NOMO-1 treated with dmso at 0.1 percent for 144 hours (cell line): ENCODE results near the gene SORD.
"Not testable (repeated sequence)": the region's sequence is repeated elsewhere in the genome, so short reads cannot be mapped to it uniquely, and the experiment has no call there.

Experiments used
- DNase-seq: peaks from one replicate; lab custom pipeline; 2025; ENCODE audit not compliant: unreplicated experiment; lab: John Stamatoyannopoulos, UW

The SORD gene

GRCh38 chr15:45058690-45059675 is 36.0 kb downstream of the SORD start:
- not testable (repeated sequence) for DNase-seq

- DNase-seq, result not testable (repeated sequence)
Observed at GRCh38 chr15:45062301-45062700, 39.3 kb downstream of the SORD start.

GRCh38 chr15:45064386-45064785 is 41.4 kb downstream of the SORD start:
- DNase-seq, result no peak

GRCh38 chr15:45069942-45070360 is 47.0 kb downstream of the SORD start:
- not testable (repeated sequence) for DNase-seq

GRCh38 chr15:45073602-45074001 is 50.6 kb downstream of the SORD start:
- DNase-seq, result not testable (repeated sequence)

- DNase-seq, result not testable (repeated sequence)
Observed at GRCh38 chr15:45075440-45076320, 52.7 kb downstream of the SORD start.

GRCh38 chr15:45077391-45077790 is 54.4 kb downstream of the SORD start:
- DNase-seq, result not testable (repeated sequence)

GRCh38 chr15:45079201-45079600 is 56.2 kb downstream of the SORD start:
- not testable (repeated sequence) for DNase-seq

- not testable (repeated sequence) for DNase-seq
Observed at GRCh38 chr15:45079628-45080246, 56.7 kb downstream of the SORD start.

GRCh38 chr15:45080593-45080992 is 57.6 kb downstream of the SORD start:
- not testable (repeated sequence) for DNase-seq

GRCh38 chr15:45082412-45082811 is 59.4 kb downstream of the SORD start:
- not testable (repeated sequence) for DNase-seq

GRCh38 chr15:45083223-45083622 is 60.2 kb downstream of the SORD start:
- no peak for DNase-seq

GRCh38 chr15:45084163-45084562 is 61.2 kb downstream of the SORD start:
- no peak for DNase-seq

GRCh38 chr15:45087513-45087912 is 64.5 kb downstream of the SORD start:
- DNase-seq, result no peak

- DNase-seq, result no peak
Observed at GRCh38 chr15:45088801-45089711, 66.1 kb downstream of the SORD start.

- no peak for DNase-seq
Observed at GRCh38 chr15:45089712-45090373, 66.8 kb downstream of the SORD start.

GRCh38 chr15:45091161-45091560 is 68.2 kb downstream of the SORD start:
- no peak for DNase-seq

GRCh38 chr15:45091576-45091975 is 68.6 kb downstream of the SORD start:
- no peak for DNase-seq

GRCh38 chr15:45093013-45093412 is 70.0 kb downstream of the SORD start:
- DNase-seq, result no peak
